Ovary (tissue), 3 donors: Measurements from ENCODE around the gene UPF1.

Experiments used
- CTCF ChIP-seq, 3 donors: fragments of 450-650 bp in 2 of 3; fragments of 200-600 bp in 1 of 3; IDR thresholded peaks; one replicate each; pipeline versions ENCODE4 v1.5.1 to v1.8.0; 2016 to 2022; ENCODE audit warnings: antibody characterized with exemption in 3 of 3, mild to moderate bottlenecking in 1 of 3
- EP300 ChIP-seq: sonication (generic); formaldehyde crosslinking; IDR thresholded peaks from one replicate; pipeline ENCODE4 v1.6.1; 2017; ENCODE audit warnings: antibody characterized with exemption
- donor health status: DM: no; HTN: no; CAD: no.

GRCh38 chr19:18789422-18789869, 42.3 kb upstream of the UPF1 start:
- TF ChIP-seq CTCF (IDR thresholded peaks at IDR 0.05): no peak
- TF ChIP-seq EP300: no peak
